ENCODE measurements around the gene LRTM2. TPM values are rescaled to one million over a fixed set of nuclear protein-coding genes. Genes with fewer than 3 reads are reported as not detected.

Gene LRTM2
- total and polyA plus RNA-seq, 2 of the 4 experiments (the other 2 are of a cell fraction), result not detected

GRCh38 chr12:1837541-1838204, 17.3 kb downstream of the LRTM2 start:
- Histone ChIP-seq H2BK20ac (ENCODE audit: low read depth, low read length) (no peak overlapping the region), H3K27ac (ENCODE audit: insufficient read depth, low read length) (no peak overlapping the region), H3K79me1 (ENCODE audit: low read depth in 1 of 2, low read length in 2 of 2) (no peaks in the 10 kb centered on the region), H3K9me3 (ENCODE audit: control insufficient read depth, insufficient read depth, low read length) (no peaks in the 10 kb centered on the region), H4K20me1 (ENCODE audit: insufficient read depth, low read length) (no peaks in the 10 kb centered on the region), H3K9ac (ENCODE audit: low read depth, low read length) (no peak overlapping the region), H3K23ac (ENCODE audit: low read depth, low read length) (no peak overlapping the region), H3K27me3 (ENCODE audit: control insufficient read depth, insufficient read depth, low read length) (peaks cover 54% of the 10 kb centered on the region), H2BK120ac (ENCODE audit: low read depth, low read length) (no peak overlapping the region), H4K8ac (ENCODE audit: low read depth in 2 of 2, low read length in 2 of 2) (no peak overlapping the region), H3K36me3 (ENCODE audit: control insufficient read depth, insufficient read depth, low read length) (no peaks in the 10 kb centered on the region), H3K4me3 (ENCODE audit: insufficient read depth, low read depth, low read length) (no peak overlapping the region), H4K5ac (ENCODE audit: low read depth, low read length) (no peak overlapping the region), H2AFZ (replicated peaks; ENCODE audit: low read length, poor library complexity) (no peak overlapping the region), H3K4me2 (ENCODE audit: low read depth, low read length) (no peak overlapping the region), H2BK15ac (ENCODE audit: low read depth, low read length) (no peak overlapping the region), H3K9me1 (ENCODE audit: insufficient read depth, low read length) (no peaks in the 10 kb centered on the region), H3K18ac (ENCODE audit: low read depth, low read length) (no peak overlapping the region), H3K56ac (ENCODE audit: extremely low read depth, insufficient read depth, low read length) (no peak overlapping the region), H3K4me1 (ENCODE audit: control insufficient read depth, insufficient read depth, low read length) (no peaks in the 10 kb centered on the region), H3K4ac (ENCODE audit: low read depth, low read length) (no peak overlapping the region), H4K91ac (ENCODE audit: insufficient read depth, low read depth, low read length) (no peak overlapping the region), H2BK5ac (ENCODE audit: low read depth, low read length, poor library complexity, severe bottlenecking) (no peak overlapping the region), H3K14ac (replicated peaks; ENCODE audit: low read depth, low read length) (no peak overlapping the region), H2AK5ac (ENCODE audit: low read depth, low read length) (no peak overlapping the region), H2AK9ac (replicated peaks; ENCODE audit: low read depth, low read length, poor library complexity) (no peak overlapping the region)
- TF ChIP-seq MAFK (IDR thresholded peaks at IDR 0.05; ENCODE audit: low read depth, low read length) (no peak), SMC3 (IDR thresholded peaks at IDR 0.05; ENCODE audit: low read depth, low read length) (no peak), CHD1 (IDR thresholded peaks at IDR 0.05; ENCODE audit: low read depth, low read length) (no peak), ELK1 (IDR thresholded peaks at IDR 0.05; ENCODE audit: borderline replicate concordance, low read depth, low read length) (no peak), RAD21 (IDR thresholded peaks at IDR 0.05; ENCODE audit: low read length) (no peak), CEBPB (IDR thresholded peaks at IDR 0.05; ENCODE audit: low read depth, low read length) (no peak), RFX5 (IDR thresholded peaks at IDR 0.05; ENCODE audit: low read depth, low read length) (no peak), MXI1 (IDR thresholded peaks at IDR 0.05; ENCODE audit: borderline replicate concordance, low read depth, low read length) (no peak), BHLHE40 (IDR thresholded peaks at IDR 0.05; ENCODE audit: low read depth, low read length) (no peak), POLR2A (IDR thresholded peaks at IDR 0.05; ENCODE audit: low read depth, low read length) (no peak), MAZ (IDR thresholded peaks at IDR 0.05; ENCODE audit: borderline replicate concordance, low read depth, low read length) (no peak), RCOR1 (IDR thresholded peaks at IDR 0.05; ENCODE audit: insufficient replicate concordance, low read length) (no peak), FOS (IDR thresholded peaks at IDR 0.05; ENCODE audit: low read depth, low read length) (no peak), NFE2L2 (IDR thresholded peaks at IDR 0.05; ENCODE audit: low read depth, low read length) (no peak)
- TF ChIP-seq, protein P1, sequence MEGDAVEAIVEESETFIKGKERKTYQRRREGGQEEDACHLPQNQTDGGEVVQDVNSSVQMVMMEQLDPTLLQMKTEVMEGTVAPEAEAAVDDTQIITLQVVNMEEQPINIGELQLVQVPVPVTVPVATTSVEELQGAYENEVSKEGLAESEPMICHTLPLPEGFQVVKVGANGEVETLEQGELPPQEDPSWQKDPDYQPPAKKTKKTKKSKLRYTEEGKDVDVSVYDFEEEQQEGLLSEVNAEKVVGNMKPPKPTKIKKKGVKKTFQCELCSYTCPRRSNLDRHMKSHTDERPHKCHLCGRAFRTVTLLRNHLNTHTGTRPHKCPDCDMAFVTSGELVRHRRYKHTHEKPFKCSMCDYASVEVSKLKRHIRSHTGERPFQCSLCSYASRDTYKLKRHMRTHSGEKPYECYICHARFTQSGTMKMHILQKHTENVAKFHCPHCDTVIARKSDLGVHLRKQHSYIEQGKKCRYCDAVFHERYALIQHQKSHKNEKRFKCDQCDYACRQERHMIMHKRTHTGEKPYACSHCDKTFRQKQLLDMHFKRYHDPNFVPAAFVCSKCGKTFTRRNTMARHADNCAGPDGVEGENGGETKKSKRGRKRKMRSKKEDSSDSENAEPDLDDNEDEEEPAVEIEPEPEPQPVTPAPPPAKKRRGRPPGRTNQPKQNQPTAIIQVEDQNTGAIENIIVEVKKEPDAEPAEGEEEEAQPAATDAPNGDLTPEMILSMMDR (conservative IDR thresholded peaks at IDR 0.05; ENCODE audit: low read depth, low read length), result no peak
- TF ChIP-seq, protein P2, sequence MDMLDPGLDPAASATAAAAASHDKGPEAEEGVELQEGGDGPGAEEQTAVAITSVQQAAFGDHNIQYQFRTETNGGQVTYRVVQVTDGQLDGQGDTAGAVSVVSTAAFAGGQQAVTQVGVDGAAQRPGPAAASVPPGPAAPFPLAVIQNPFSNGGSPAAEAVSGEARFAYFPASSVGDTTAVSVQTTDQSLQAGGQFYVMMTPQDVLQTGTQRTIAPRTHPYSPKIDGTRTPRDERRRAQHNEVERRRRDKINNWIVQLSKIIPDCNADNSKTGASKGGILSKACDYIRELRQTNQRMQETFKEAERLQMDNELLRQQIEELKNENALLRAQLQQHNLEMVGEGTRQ (IDR thresholded peaks at IDR 0.05; ENCODE audit: low read depth, low read length), result no peak
- no TSS peak for BruUV-seq (replicated peaks)
- dilution Hi-C loops (cut with HindIII; ENCODE audit: low sequenced_read_pairs, unreplicated experiment), result no loop called here
- CTCF ChIA-PET, result no interaction called here
- DNase-seq (peak; percentile 57), ATAC-seq (ENCODE audit: low read depth) (peak; percentile 93)
- 27% methylated on average over 3 of the region's 12 CpGs; no CpG with 5 or more reads in 1 of the 2 experiments for whole genome bisulfite sequencing, 2 experiments (ENCODE audit: extremely low coverage in 2 of 2, insufficient read length in 1 of 2)
- POLR2A ChIA-PET (ENCODE audit: unreplicated experiment), result no interaction called here
- in situ Hi-C loops (cut with MboI; ENCODE audit: low sequenced_read_pairs), result no loop called here
- intact Hi-C loops (cut with micrococcal nuclease), result no loop called here

Data from IMR-90 (cell line).